Gastroesophageal sphincter (tissue), 3 donors: ENCODE results near the gene IL3RA.

ENCODE experiments used
- CTCF ChIP-seq, 4 experiments: fragments of 200-600 bp in 2 of 4; fragments of 450-650 bp in 2 of 4; sonication (generic) in 1 of 4; IDR thresholded peaks; one replicate each; pipeline ENCODE4 v1.5.1; 2017 to 2019; ENCODE audit warnings: antibody characterized with exemption in 4 of 4, mild to moderate bottlenecking in 2 of 4, moderate library complexity in 2 of 4
- POLR2A ChIP-seq, 2 donors: fragments of 450-650 bp; IDR thresholded peaks; one replicate each; pipeline ENCODE4 v1.6.1; 2017; ENCODE audit warnings: antibody characterized with exemption in 2 of 2, mild to moderate bottlenecking in 2 of 2, moderate library complexity in 1 of 2

- TF ChIP-seq CTCF (IDR thresholded peaks at IDR 0.05) (no peak), POLR2A (IDR thresholded peaks at IDR 0.05) (no peak)
Measured at GRCh38 chrX:1322393-1322792, 14.2 kb upstream of the IL3RA start.
